Neural progenitor cell (in vitro differentiated cells): ENCODE data around the gene IGFLR1. TPM values are rescaled to one million over a fixed set of nuclear protein-coding genes. Genes with fewer than 3 reads are reported as not detected.
A peak's percentile ranks its signal among the peaks of the same experiment; 100 is the strongest.

ENCODE experiments used
- DNase-seq: peaks from one replicate; pipeline ENCODE4 v3.0.0-alpha.2; 2016; ENCODE audit warnings: low spot score
- H2AFZ ChIP-seq: fragments of 200-600 bp; sonication (generic); replicated peaks from 2 replicates; pipeline ENCODE4 v1.6.1; 2016; ENCODE audit warnings: antibody characterized with exemption
- H3F3A ChIP-seq: fragments of 200-600 bp; sonication (generic); 2 replicates; pipeline ENCODE4 v1.6.1; 2016; ENCODE audit warnings: antibody characterized with exemption, low read depth
- H3K27ac ChIP-seq: fragments of 200-600 bp; sonication (generic); 2 replicates; pipeline ENCODE4 v1.5.1; 2016; ENCODE audit warnings: mild to moderate bottlenecking
- H3K27me3 ChIP-seq: fragments of 200-600 bp; sonication (generic); 2 replicates; pipeline ENCODE4 v1.6.1; 2016; ENCODE audit warnings: mild to moderate bottlenecking, moderate library complexity
- H3K36me3 ChIP-seq: fragments of 200-600 bp; sonication (generic); 2 replicates; pipeline ENCODE4 v1.5.1; 2016
- H3K4me1 ChIP-seq: fragments of 200-600 bp; sonication (generic); 2 replicates; pipeline ENCODE4 v1.6.1; 2016; ENCODE audit warnings: mixed run types
- H3K4me2 ChIP-seq: fragments of 200-600 bp; sonication (generic); 2 replicates; pipeline ENCODE4 v1.6.1; 2016
- H3K4me3 ChIP-seq: fragments of 200-600 bp; sonication (generic); 2 replicates; pipeline ENCODE4 v1.5.1; 2016
- H3K79me2 ChIP-seq: fragments of 200-600 bp; sonication (generic); 2 replicates; pipeline ENCODE4 v1.6.1; 2016; ENCODE audit warnings: low read depth
- H3K9ac ChIP-seq: fragments of 200-600 bp; sonication (generic); 2 replicates; pipeline ENCODE4 v1.6.1; 2016
- H3K9me3 ChIP-seq: fragments of 200-600 bp; sonication (generic); 2 replicates; pipeline ENCODE4 v1.5.1; 2016; ENCODE audit warnings: low read depth
- H4K20me1 ChIP-seq: fragments of 200-600 bp; sonication (generic); 2 replicates; pipeline ENCODE4 v1.6.1; 2016; ENCODE audit warnings: low read depth
- H3K27ac Mint-ChIP-seq: 3 replicates; pipeline ENCODE4 v1.8.0; 2021; ENCODE audit warnings: mixed read lengths
- H3K27me3 Mint-ChIP-seq: 2 replicates; pipeline ENCODE4 v1.8.0; 2022; ENCODE audit warnings: low read depth, mild to moderate bottlenecking, inconsistent platforms, moderate library complexity, mixed read lengths; ENCODE audit not compliant: insufficient read depth
- H3K36me3 Mint-ChIP-seq: 3 replicates; pipeline ENCODE4 v1.8.0; 2021; ENCODE audit warnings: mixed read lengths
- H3K4me1 Mint-ChIP-seq: 3 replicates; pipeline ENCODE4 v1.8.0; 2021; ENCODE audit warnings: mixed read lengths
- H3K4me3 Mint-ChIP-seq: 3 replicates; pipeline ENCODE4 v1.8.0; 2021; ENCODE audit warnings: mild to moderate bottlenecking, moderate library complexity, mixed read lengths
- H3K9me3 Mint-ChIP-seq: 3 replicates; pipeline ENCODE4 v1.8.0; 2020; ENCODE audit warnings: mixed read lengths
- CTCF ChIP-seq: fragments of 200-600 bp; sonication (generic); IDR thresholded peaks from 2 replicates; pipeline ENCODE4 v1.5.1; 2017; ENCODE audit warnings: antibody characterized with exemption, mild to moderate bottlenecking
- EZH2 ChIP-seq: fragments of 200-600 bp; sonication (generic); IDR thresholded peaks from 2 replicates; pipeline ENCODE4 v1.6.1; 2017; ENCODE audit warnings: antibody characterized with exemption, mild to moderate bottlenecking, moderate library complexity
- EZH2phosphoT487 ChIP-seq: fragments of 200-600 bp; sonication (generic); IDR thresholded peaks from 2 replicates; pipeline ENCODE4 v1.6.1; 2017; ENCODE audit warnings: antibody characterized with exemption
- total RNA-seq: library from RNA; depleted of rRNA; stranded (reverse); fragments of >200 nt; gene quantifications from 2 replicates; pipeline ENCODE4 v1.2.3, GENCODE V29; 2015; ENCODE audit warnings: low replicate concordance

Gene IGFLR1
- total RNA-seq, 1 donor from 2014 or later = 5.0 TPM

GRCh38 chr19:35757231-35757748, 15.0 kb upstream of the IGFLR1 start:
- Mint-ChIP-seq H3K27ac (peak overlapping the region; percentile 98), H3K4me1 (peaks cover 26% of the 10 kb centered on the region), H3K4me3 (peak overlapping the region; percentile 99), H3K36me3 (peaks cover 11% of the 10 kb centered on the region), H3K27me3 (peaks cover 9% of the 10 kb centered on the region), H3K9me3 (no peaks in the 10 kb centered on the region)
- Histone ChIP-seq H3K27me3 (peaks cover 27% of the 10 kb centered on the region), H3K27ac (no peak overlapping the region), H4K20me1 (peaks cover 19% of the 10 kb centered on the region), H2AFZ (peak overlapping the region; percentile 43), H3K4me1 (peaks cover 6% of the 10 kb centered on the region), H3K4me3 (peak overlapping the region; percentile 89), H3K79me2 (peaks cover 16% of the 10 kb centered on the region), H3K9me3 (no peaks in the 10 kb centered on the region), H3F3A (peaks cover 13% of the 10 kb centered on the region), H3K4me2 (peak overlapping the region; percentile 80), H3K9ac (no peak overlapping the region), H3K36me3 (no peaks in the 10 kb centered on the region)
- peak; percentile 66 for DNase-seq
- TF ChIP-seq EZH2 = no peak
- TF ChIP-seq CTCF = no peak
- TF ChIP-seq EZH2phosphoT487 = no peak

- Mint-ChIP-seq H3K9me3 (no peaks in the 10 kb centered on the region), H3K27me3 (peaks cover 9% of the 10 kb centered on the region), H3K4me1 (peaks cover 26% of the 10 kb centered on the region), H3K27ac (peak within 1 kb of the TSS; percentile 98), H3K4me3 (peak within 1 kb of the TSS; percentile 99), H3K36me3 (peaks cover 6% of the 10 kb centered on the region)
- H3K4me1 ChIP-seq = peaks cover 6% of the 10 kb centered on the region
- H4K20me1 ChIP-seq = peaks cover 19% of the 10 kb centered on the region
- H3F3A ChIP-seq = peaks cover 13% of the 10 kb centered on the region
- H3K9me3 ChIP-seq = no peaks in the 10 kb centered on the region
- peak within 1 kb of the TSS; percentile 89 for H3K4me3 ChIP-seq
- peaks cover 16% of the 10 kb centered on the region for H3K79me2 ChIP-seq
- no peak within 1 kb of the TSS for H3K9ac ChIP-seq
- peak; percentile 49 for DNase-seq
- peaks cover 27% of the 10 kb centered on the region for H3K27me3 ChIP-seq
- H3K36me3 ChIP-seq = no peaks in the 10 kb centered on the region
- H3K4me2 ChIP-seq = peak within 1 kb of the TSS; percentile 80
- peak within 1 kb of the TSS; percentile 43 for H2AFZ ChIP-seq
- no peak within 1 kb of the TSS for H3K27ac ChIP-seq
- TF ChIP-seq EZH2 (peak; percentile 46), CTCF (no peak)
These were observed 14.4 kb upstream of the IGFLR1 start, which contains the start of gene HSPB6 for GRCh38 chr19:35756377-35757230. TSS of gene HSPB6 (minus strand) at chr19:35757029. CDS start at chr19:35757008, 21 bp downstream.

GRCh38 chr19:35755550-35756376, 13.5 kb upstream of the IGFLR1 start:
- DNase-seq = peak; percentile 47
- H3K9me3 ChIP-seq = no peaks in the 10 kb centered on the region
- peak overlapping the region; percentile 63 for H3K27ac Mint-ChIP-seq

More at GRCh38 chr19:35755550-35756376, 13.5 kb upstream of the IGFLR1 start:
- H3K27me3 Mint-ChIP-seq = peaks cover 9% of the 10 kb centered on the region
- Histone ChIP-seq H3K36me3 (no peaks in the 10 kb centered on the region), H3K79me2 (peaks cover 16% of the 10 kb centered on the region), H3K4me3 (peak overlapping the region; percentile 89), H3K4me1 (peaks cover 6% of the 10 kb centered on the region), H3K27me3 (peaks cover 27% of the 10 kb centered on the region), H3F3A (peaks cover 13% of the 10 kb centered on the region), H3K27ac (no peak overlapping the region), H2AFZ (no peak overlapping the region), H3K9ac (no peak overlapping the region), H3K4me2 (peak overlapping the region; percentile 80), H4K20me1 (peaks cover 18% of the 10 kb centered on the region)
- H3K4me1 Mint-ChIP-seq = peaks cover 26% of the 10 kb centered on the region
- H3K4me3 Mint-ChIP-seq = peak overlapping the region; percentile 81
- no peaks in the 10 kb centered on the region for H3K9me3 Mint-ChIP-seq
- H3K36me3 Mint-ChIP-seq = peaks cover 4% of the 10 kb centered on the region
- TF ChIP-seq EZH2phosphoT487 = peak; percentile 20
- TF ChIP-seq CTCF = no peak
- no peak for TF ChIP-seq EZH2
